Activated naive CD4-positive, alpha-beta T cell treated with anti-CD3 and anti-CD28 coated beads, Interleukin-2, amount 10 ng/mL, durations not matched to agents 7 days and 5 days (primary cell): ENCODE measurements around the gene MSMB.
A peak's percentile ranks its signal among the peaks of the same experiment; 100 is the strongest.
"Not testable (repeated sequence)": the region's sequence is repeated elsewhere in the genome, so short reads cannot be mapped to it uniquely, and the experiment has no call there.

Source experiments
- CTCF ChIA-PET: fragments of 350-600 bp; sonication (Branson Sonifier 250); formaldehyde crosslinking; loops from one replicate; lab custom pipeline; 2021; ENCODE audit warnings: antibody characterized with exemption; lab: Charles Lee
- DNase-seq: peaks from one replicate; pipeline ENCODE4 v3.0.0-alpha.2; 2020
- H3K27ac Mint-ChIP-seq: one replicate; pipeline ENCODE4 v1.8.0; 2021; ENCODE audit warnings: mild to moderate bottlenecking, moderate library complexity, mixed read lengths
- H3K27me3 Mint-ChIP-seq: one replicate; pipeline ENCODE4 v1.8.0; 2021; ENCODE audit warnings: mild to moderate bottlenecking, mixed read lengths
- H3K36me3 Mint-ChIP-seq: one replicate; pipeline ENCODE4 v1.8.0; 2021; ENCODE audit warnings: mixed read lengths
- H3K4me1 Mint-ChIP-seq: one replicate; pipeline ENCODE4 v1.8.0; 2021; ENCODE audit warnings: mixed read lengths
- H3K4me3 Mint-ChIP-seq: one replicate; pipeline ENCODE4 v1.8.0; 2021; ENCODE audit warnings: mild to moderate bottlenecking, moderate library complexity, mixed read lengths
- H3K9me3 Mint-ChIP-seq: one replicate; pipeline ENCODE4 v1.8.0; 2021; ENCODE audit warnings: mixed read lengths

Gene MSMB, protein sequence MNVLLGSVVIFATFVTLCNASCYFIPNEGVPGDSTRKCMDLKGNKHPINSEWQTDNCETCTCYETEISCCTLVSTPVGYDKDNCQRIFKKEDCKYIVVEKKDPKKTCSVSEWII

DNA sequence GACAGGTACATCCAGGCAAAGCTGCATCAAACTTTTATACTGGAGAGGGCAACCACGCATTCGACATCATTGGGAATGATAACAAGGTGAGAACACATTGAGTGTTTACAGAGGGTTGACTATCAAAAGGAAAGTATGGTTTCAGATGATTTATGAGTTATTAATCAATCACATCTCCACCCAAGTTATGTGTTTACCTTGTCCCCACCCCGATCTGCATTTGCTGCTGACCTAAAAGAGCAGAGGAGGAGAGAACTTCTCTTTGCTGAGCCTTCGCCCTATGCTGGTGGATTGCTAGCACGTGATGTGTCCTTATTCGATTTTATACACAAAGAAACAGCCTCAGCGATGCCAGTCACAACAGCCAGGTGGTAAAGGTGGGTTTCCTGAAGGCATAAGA lies at the start of gene MSMB:
TSS of gene MSMB (minus strand) at position 9 of the 400 bp plus-strand sequence. CDS start 32 bp downstream, outside the sequence.
- CTCF ChIA-PET, result no interaction called here
- Mint-ChIP-seq H3K9me3 (no peaks in the 10 kb centered on the region), H3K27ac (no peak within 1 kb of the TSS), H3K4me1 (no peaks in the 10 kb centered on the region), H3K4me3 (no peak within 1 kb of the TSS), H3K27me3 (peaks cover 48% of the 10 kb centered on the region), H3K36me3 (no peaks in the 10 kb centered on the region)
- DNase-seq, result no peak

- Mint-ChIP-seq H3K4me1 (peaks cover 4% of the 10 kb centered on the region), H3K9me3 (no peaks in the 10 kb centered on the region), H3K4me3 (no peak overlapping the region), H3K27ac (no peak overlapping the region), H3K36me3 (peaks cover 4% of the 10 kb centered on the region), H3K27me3 (no peaks in the 10 kb centered on the region)
- DNase-seq, result peak; percentile 30
- CTCF ChIA-PET, result interaction anchor here (1.1 kb wide), 1 partner anchor 18 kb away, joined by 3 read pairs; no protein-coding TSS in a partner anchor
Measured at GRCh38 chr10:46094931-46095750, 49.1 kb upstream of the MSMB start.

GRCh38 chr10:46094197-46094500 lies 48.1 kb upstream of the MSMB start:
- Mint-ChIP-seq H3K4me3 (no peak overlapping the region), H3K36me3 (peaks cover 4% of the 10 kb centered on the region), H3K27me3 (no peaks in the 10 kb centered on the region), H3K4me1 (peaks cover 4% of the 10 kb centered on the region), H3K9me3 (no peaks in the 10 kb centered on the region), H3K27ac (no peak overlapping the region)
- CTCF ChIA-PET, result interaction anchor here (0.6 kb wide), 1 partner anchor 60 kb away, joined by 3 read pairs; no protein-coding TSS in a partner anchor
- DNase-seq, result no peak

GRCh38 chr10:46093316-46094196 lies 47.5 kb upstream of the MSMB start:
- H3K27me3 Mint-ChIP-seq, H3K4me1 Mint-ChIP-seq, H3K4me3 Mint-ChIP-seq, H3K9me3 Mint-ChIP-seq, H3K36me3 Mint-ChIP-seq, H3K27ac Mint-ChIP-seq: not testable (repeated sequence)
- DNase-seq, result peak; percentile 64
- CTCF ChIA-PET, result interaction anchor here (0.6 kb wide), 1 partner anchor 60 kb away, joined by 3 read pairs; no protein-coding TSS in a partner anchor

DNA sequence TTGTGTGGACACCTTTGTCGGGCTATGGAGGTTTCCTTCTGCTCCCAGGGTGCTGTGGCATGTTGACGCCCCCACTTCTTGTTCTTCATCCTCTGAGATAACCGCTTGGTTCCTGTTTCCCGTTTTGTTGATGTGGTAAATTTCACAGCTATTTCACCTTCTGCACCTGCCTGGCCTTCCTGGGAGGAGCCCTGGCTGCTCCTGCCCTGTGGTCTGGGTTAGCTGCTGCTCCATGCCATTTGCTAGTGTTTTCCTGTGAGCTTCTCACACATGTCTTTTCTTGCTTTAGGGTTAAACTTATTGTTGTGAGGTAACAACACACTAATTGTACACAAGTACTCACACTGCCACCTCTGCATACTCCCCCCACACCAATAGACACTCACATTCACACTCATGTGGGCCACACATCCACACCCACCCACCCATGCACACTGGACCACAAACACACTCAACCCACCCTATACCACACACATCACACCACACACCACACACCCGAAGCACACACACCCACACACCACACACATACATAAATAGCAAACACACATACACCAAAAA lies 46.5 kb upstream of the MSMB start:
- peak; percentile 55 for DNase-seq
- CTCF ChIA-PET, result no interaction called here
- H3K9me3 Mint-ChIP-seq, result no peaks in the 10 kb centered on the region
- H3K36me3 Mint-ChIP-seq, result peaks cover 4% of the 10 kb centered on the region
- H3K27ac Mint-ChIP-seq, result no peak overlapping the region
- H3K4me3 Mint-ChIP-seq, result no peak overlapping the region
- H3K27me3 Mint-ChIP-seq, result no peaks in the 10 kb centered on the region
- H3K4me1 Mint-ChIP-seq, result peaks cover 4% of the 10 kb centered on the region

DNA sequence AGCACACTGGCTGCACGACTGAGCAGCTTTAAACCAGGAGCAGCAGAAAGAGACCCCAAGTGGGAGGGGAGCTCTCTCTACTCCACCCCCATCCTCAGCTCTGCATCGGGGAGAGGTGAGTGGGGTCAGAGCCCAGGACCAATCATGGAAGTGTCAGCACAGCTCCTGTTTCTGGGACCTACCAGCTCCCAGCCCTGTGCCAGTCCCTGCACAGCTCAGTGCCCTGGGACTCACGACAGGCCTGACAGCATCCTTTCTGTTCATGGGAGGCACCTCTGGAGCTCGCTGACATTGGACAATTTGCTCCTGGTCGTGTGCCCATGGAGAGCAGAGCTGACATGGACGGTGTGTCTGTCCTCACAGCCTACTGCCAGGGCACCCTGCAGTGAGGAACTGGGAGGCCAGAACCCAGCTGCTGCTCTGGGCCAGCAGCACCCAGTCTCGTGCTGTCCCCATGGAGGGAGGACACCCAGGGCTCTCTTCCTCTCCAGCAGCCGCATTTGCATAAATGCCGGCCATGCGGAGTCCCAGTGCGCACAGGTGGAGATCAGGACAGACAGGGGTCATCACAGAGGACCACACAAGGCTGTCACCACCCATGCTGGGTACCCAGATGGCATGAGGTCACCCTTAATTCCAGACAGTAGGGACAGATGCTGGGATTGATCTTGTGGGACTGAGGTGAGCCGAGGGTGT lies 45.9 kb upstream of the MSMB start:
- peaks cover 4% of the 10 kb centered on the region for H3K4me1 Mint-ChIP-seq
- CTCF ChIA-PET, result no interaction called here
- peaks cover 4% of the 10 kb centered on the region for H3K36me3 Mint-ChIP-seq
- H3K9me3 Mint-ChIP-seq, result no peaks in the 10 kb centered on the region
- H3K27ac Mint-ChIP-seq, result no peak overlapping the region
- peak overlapping the region; percentile 16 for H3K4me3 Mint-ChIP-seq
- no peaks in the 10 kb centered on the region for H3K27me3 Mint-ChIP-seq
- DNase-seq, result no peak

GRCh38 chr10:46091080-46091827 lies 45.2 kb upstream of the MSMB start:
- peak; percentile 37 for DNase-seq
- H3K27ac Mint-ChIP-seq, result no peak overlapping the region
- no peaks in the 10 kb centered on the region for H3K27me3 Mint-ChIP-seq
- CTCF ChIA-PET, result no interaction called here
- peak overlapping the region; percentile 16 for H3K4me3 Mint-ChIP-seq
- H3K9me3 Mint-ChIP-seq, result no peaks in the 10 kb centered on the region
- H3K36me3 Mint-ChIP-seq, result peaks cover 2% of the 10 kb centered on the region
- peaks cover 4% of the 10 kb centered on the region for H3K4me1 Mint-ChIP-seq

GRCh38 chr10:46090258-46090812 lies 44.3 kb upstream of the MSMB start:
- Mint-ChIP-seq H3K9me3 (no peaks in the 10 kb centered on the region), H3K36me3 (peaks cover 2% of the 10 kb centered on the region), H3K27me3 (no peaks in the 10 kb centered on the region), H3K4me3 (no peak overlapping the region), H3K27ac (no peak overlapping the region), H3K4me1 (peaks cover 4% of the 10 kb centered on the region)
- CTCF ChIA-PET, result no interaction called here
- no peak for DNase-seq

DNA sequence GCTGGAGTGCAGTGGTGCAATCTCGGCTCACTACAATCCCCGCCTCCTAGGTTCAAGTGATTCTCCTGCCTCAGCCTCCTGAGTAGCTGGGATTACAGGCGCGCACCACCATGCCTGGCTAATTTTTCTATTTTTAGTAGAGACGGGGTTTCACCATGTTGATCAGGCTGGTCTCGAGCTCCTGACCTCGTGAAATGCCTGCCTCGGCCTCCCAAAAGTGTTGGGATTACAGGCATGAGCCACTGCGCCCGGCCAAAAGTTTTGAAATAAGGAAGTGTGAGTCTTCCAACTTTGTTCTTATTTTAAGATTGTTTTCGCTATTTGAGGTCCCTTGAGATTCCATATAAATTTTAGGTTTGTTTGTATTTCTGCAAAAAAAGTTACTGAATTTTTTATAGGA lies 41.3 kb upstream of the MSMB start:
- DNase-seq, CTCF ChIA-PET, H3K27ac Mint-ChIP-seq, H3K9me3 Mint-ChIP-seq, H3K27me3 Mint-ChIP-seq, H3K4me1 Mint-ChIP-seq, H3K36me3 Mint-ChIP-seq, H3K4me3 Mint-ChIP-seq: not testable (repeated sequence)

GRCh38 chr10:46084321-46085165 lies 38.5 kb upstream of the MSMB start:
- no peak overlapping the region for H3K27ac Mint-ChIP-seq
- no peaks in the 10 kb centered on the region for H3K9me3 Mint-ChIP-seq
- H3K4me3 Mint-ChIP-seq, result no peak overlapping the region
- CTCF ChIA-PET, result no interaction called here
- no peaks in the 10 kb centered on the region for H3K36me3 Mint-ChIP-seq
- peaks cover 8% of the 10 kb centered on the region for H3K27me3 Mint-ChIP-seq
- DNase-seq, result no peak
- H3K4me1 Mint-ChIP-seq, result peaks cover 4% of the 10 kb centered on the region

DNA sequence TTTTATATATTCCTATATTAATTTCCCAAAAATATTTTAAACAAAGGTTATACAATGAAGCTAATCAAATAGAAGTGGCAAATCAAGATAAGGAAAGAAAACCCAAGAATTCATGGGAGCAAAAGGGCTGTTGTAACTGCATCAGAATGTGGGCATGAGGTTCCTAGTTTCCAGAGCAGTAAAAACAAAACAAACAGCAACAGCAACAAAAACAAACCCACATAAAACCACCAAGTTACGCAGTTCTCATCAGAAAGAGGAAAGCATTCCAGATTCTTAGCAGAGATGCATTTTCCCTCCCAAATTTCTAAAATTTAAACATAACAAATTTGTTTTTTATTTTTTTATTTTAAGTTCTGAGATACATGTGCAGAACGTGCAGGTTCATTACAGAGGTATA lies 34.8 kb upstream of the MSMB start:
- CTCF ChIA-PET, result no interaction called here
- H3K4me1 Mint-ChIP-seq, result peaks cover 13% of the 10 kb centered on the region
- H3K4me3 Mint-ChIP-seq, result no peak overlapping the region
- no peaks in the 10 kb centered on the region for H3K9me3 Mint-ChIP-seq
- peaks cover 13% of the 10 kb centered on the region for H3K27me3 Mint-ChIP-seq
- H3K27ac Mint-ChIP-seq, result no peak overlapping the region
- no peaks in the 10 kb centered on the region for H3K36me3 Mint-ChIP-seq
- no peak for DNase-seq

GRCh38 chr10:46079831-46080585 lies 33.9 kb upstream of the MSMB start:
- CTCF ChIA-PET, result no interaction called here
- peaks cover 13% of the 10 kb centered on the region for H3K4me1 Mint-ChIP-seq
- H3K27me3 Mint-ChIP-seq, result peaks cover 13% of the 10 kb centered on the region
- DNase-seq, result no peak
- no peaks in the 10 kb centered on the region for H3K9me3 Mint-ChIP-seq
- H3K27ac Mint-ChIP-seq, result no peak overlapping the region
- H3K4me3 Mint-ChIP-seq, result no peak overlapping the region
- no peaks in the 10 kb centered on the region for H3K36me3 Mint-ChIP-seq
